ENCODE results near the gene IGF2R. TPM values are rescaled to one million over a fixed set of nuclear protein-coding genes. Genes with fewer than 3 reads are reported as not detected.
"Not testable (repeated sequence)": the region's sequence is repeated elsewhere in the genome, so short reads cannot be mapped to it uniquely, and the experiment has no call there.

Gene IGF2R
- total RNA-seq, 1 donor from 2014 or later: 105 TPM

- Mint-ChIP-seq H3K27me3 (ENCODE audit: unreplicated experiment) (peaks cover 3% of the 10 kb centered on the region), H3K4me3 (ENCODE audit: unreplicated experiment) (no peak overlapping the region), H3K9me3 (ENCODE audit: unreplicated experiment) (peaks cover 5% of the 10 kb centered on the region), H3K36me3 (ENCODE audit: unreplicated experiment) (peaks cover 5% of the 10 kb centered on the region), H3K4me1 (ENCODE audit: low read depth, unreplicated experiment) (no peaks in the 10 kb centered on the region), H3K27ac (ENCODE audit: unreplicated experiment) (no peak overlapping the region)
- no peak for TF ChIP-seq CTCF (IDR thresholded peaks at IDR 0.05; ENCODE audit: partially characterized antibody, unreplicated experiment)
- no peak for DNase-seq
Observed at GRCh38 chr6:160137130-160137988, 168.5 kb downstream of the IGF2R start.

- Mint-ChIP-seq H3K4me1 (ENCODE audit: low read depth, unreplicated experiment) (no peaks in the 10 kb centered on the region), H3K36me3 (ENCODE audit: unreplicated experiment) (peaks cover 5% of the 10 kb centered on the region), H3K4me3 (ENCODE audit: unreplicated experiment) (no peak overlapping the region), H3K27ac (ENCODE audit: unreplicated experiment) (no peak overlapping the region), H3K9me3 (ENCODE audit: unreplicated experiment) (peaks cover 3% of the 10 kb centered on the region), H3K27me3 (ENCODE audit: unreplicated experiment) (peaks cover 3% of the 10 kb centered on the region)
- DNase-seq: peak; percentile 75
- peak; percentile 72 for TF ChIP-seq CTCF (IDR thresholded peaks at IDR 0.05; ENCODE audit: partially characterized antibody, unreplicated experiment)
Observed at GRCh38 chr6:160137989-160138835, 169.3 kb downstream of the IGF2R start.

- DNase-seq: no peak
- no peak for TF ChIP-seq CTCF (IDR thresholded peaks at IDR 0.05; ENCODE audit: partially characterized antibody, unreplicated experiment)
- no peaks in the 10 kb centered on the region for H3K4me1 Mint-ChIP-seq (ENCODE audit: low read depth, unreplicated experiment)
- no peak overlapping the region for H3K4me3 Mint-ChIP-seq (ENCODE audit: unreplicated experiment)
- H3K27me3 Mint-ChIP-seq (ENCODE audit: unreplicated experiment): peaks cover 3% of the 10 kb centered on the region
- H3K27ac Mint-ChIP-seq (ENCODE audit: unreplicated experiment): no peak overlapping the region
- peaks cover 9% of the 10 kb centered on the region for H3K36me3 Mint-ChIP-seq (ENCODE audit: unreplicated experiment)
- peaks cover 3% of the 10 kb centered on the region for H3K9me3 Mint-ChIP-seq (ENCODE audit: unreplicated experiment)
Observed at GRCh38 chr6:160138839-160139419, 170.0 kb downstream of the IGF2R start.

GRCh38 chr6:160139420-160139851, 170.6 kb downstream of the IGF2R start:
- peaks cover 3% of the 10 kb centered on the region for H3K27me3 Mint-ChIP-seq (ENCODE audit: unreplicated experiment)
- H3K36me3 Mint-ChIP-seq (ENCODE audit: unreplicated experiment): peaks cover 12% of the 10 kb centered on the region
- no peak for DNase-seq
- no peaks in the 10 kb centered on the region for H3K4me1 Mint-ChIP-seq (ENCODE audit: low read depth, unreplicated experiment)
- TF ChIP-seq CTCF (IDR thresholded peaks at IDR 0.05; ENCODE audit: partially characterized antibody, unreplicated experiment): no peak
- no peak overlapping the region for H3K27ac Mint-ChIP-seq (ENCODE audit: unreplicated experiment)
- H3K4me3 Mint-ChIP-seq (ENCODE audit: unreplicated experiment): no peak overlapping the region
- H3K9me3 Mint-ChIP-seq (ENCODE audit: unreplicated experiment): peaks cover 4% of the 10 kb centered on the region

GRCh38 chr6:160140493-160140892, 171.6 kb downstream of the IGF2R start:
- DNase-seq; H3K4me3 Mint-ChIP-seq (ENCODE audit: unreplicated experiment); H3K4me1 Mint-ChIP-seq (ENCODE audit: low read depth, unreplicated experiment); H3K9me3 Mint-ChIP-seq (ENCODE audit: unreplicated experiment); H3K27me3 Mint-ChIP-seq (ENCODE audit: unreplicated experiment); H3K27ac Mint-ChIP-seq (ENCODE audit: unreplicated experiment): not testable (repeated sequence)
- peaks cover 14% of the 10 kb centered on the region for H3K36me3 Mint-ChIP-seq (ENCODE audit: unreplicated experiment)
